ENCODE data around the gene ORC5. TPM values are rescaled to one million over a fixed set of nuclear protein-coding genes. Genes with fewer than 3 reads are reported as not detected.

Gene ORC5
- 20.9 and 28.0 TPM in 2 replicates for total RNA-seq

DNA sequence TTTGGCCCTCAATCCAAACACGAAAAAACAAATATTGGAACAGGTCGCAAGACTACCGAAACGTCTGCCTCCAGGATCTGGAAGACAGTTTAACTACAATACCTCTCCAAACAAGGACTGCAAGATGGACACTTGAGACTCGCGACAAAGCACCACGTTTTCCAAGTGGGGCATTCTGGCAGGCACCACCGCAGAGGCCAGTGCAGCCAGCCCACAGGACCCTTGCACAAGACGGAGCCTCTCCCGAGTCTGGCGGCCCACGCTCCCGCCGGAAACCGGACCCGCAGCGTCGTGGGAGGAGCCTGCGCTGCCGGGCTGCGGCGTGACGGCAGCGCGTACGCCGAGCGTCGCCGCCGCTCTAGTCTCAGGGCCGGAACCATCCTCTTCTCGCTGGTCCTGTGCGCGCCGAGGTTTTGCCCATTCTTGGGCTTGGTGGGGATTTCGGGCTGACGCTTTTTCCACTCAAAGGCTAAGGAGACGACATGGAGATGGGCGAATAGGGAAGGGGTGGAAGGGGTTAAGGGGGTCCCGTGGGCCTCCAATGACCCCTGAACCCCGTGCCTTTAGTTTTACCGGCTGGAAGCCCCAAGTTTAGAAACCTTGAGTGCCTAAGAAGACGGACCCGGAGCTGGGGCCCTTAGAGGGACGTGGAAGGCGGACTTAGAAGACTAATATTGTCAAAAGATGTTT lies at the start of gene ORC5:
Gene ORC5, minus strand, starts transcription at position 283 of the 690 bp plus-strand sequence. Its CDS starts 109 bp downstream, at position 174.

Other genes starting within 250 kb of the ORC5 start
- not detected in 2 replicates for gene RELN, start 218.4 kb downstream of the ORC5 start, total RNA-seq
- gene LHFPL3, start 120.6 kb upstream of the ORC5 start, total RNA-seq, result not detected in 2 replicates

Measured in hair follicular keratinocyte (primary cell).